ENCODE results near the gene PLXNA4.

- no peak for TF ChIP-seq CTCF (IDR thresholded peaks at IDR 0.05)
- TF ChIP-seq POLR2AphosphoS5 (IDR thresholded peaks at IDR 0.05) = no peak
These were observed 406.5 kb downstream of the PLXNA4 start for GRCh38 chr7:132169730-132170129.

Data from gastroesophageal sphincter (tissue), 3 donors.